AG04449 (cell line): ENCODE results near the gene CFAP299.

Source experiments
- CTCF ChIA-PET: fragments of 350-600 bp; formaldehyde crosslinking; extraction: SDS; loops from one replicate; lab custom pipeline; 2021; ENCODE audit warnings: antibody characterized with exemption; lab: Yijun Ruan, JAX
- POLR2A ChIA-PET: fragments of 400-600, 350-600 bp; formaldehyde crosslinking; extraction: SDS; loops from one replicate; lab custom pipeline; 2020; ENCODE audit warnings: antibody characterized with exemption, inconsistent platforms; lab: Yijun Ruan, JAX
- DNase-seq: peaks from one replicate; pipeline ENCODE4 v3.0.0-alpha.2; 2010; ENCODE audit warnings: low read depth, low spot score
- H3K4me3 ChIP-seq: 2 replicates; pipeline ENCODE4 v1.5.1; 2011; ENCODE audit warnings: low read depth, mild to moderate bottlenecking, control low read depth, low read length
- CTCF ChIP-seq: IDR thresholded peaks from one replicate; pipeline ENCODE4 v1.5.1; 2011; ENCODE audit warnings: mild to moderate bottlenecking, moderate library complexity, low read length, control low read depth, inconsistent platforms; ENCODE audit not compliant: insufficient read depth; ENCODE audit errors: missing control alignments

CFAP299 gene

GRCh38 chr4:80560337-80560736 lies 224.8 kb downstream of the CFAP299 start:
- DNase-seq, result no peak
- ChIA-PET POLR2A (no interaction called here), CTCF (no interaction called here)
- TF ChIP-seq CTCF, result no peak
- H3K4me3 ChIP-seq, result no peak overlapping the region

GRCh38 chr4:80566203-80566872 lies 230.8 kb downstream of the CFAP299 start:
- CTCF ChIA-PET, result no interaction called here
- DNase-seq, result no peak
- no peak overlapping the region for H3K4me3 ChIP-seq
- POLR2A ChIA-PET, result no interaction called here
- TF ChIP-seq CTCF, result no peak

- CTCF ChIA-PET, result no interaction called here
- DNase-seq, result no peak
- POLR2A ChIA-PET, result no interaction called here
- H3K4me3 ChIP-seq, result no peak overlapping the region
- no peak for TF ChIP-seq CTCF
Measured at GRCh38 chr4:80568891-80569290, 233.4 kb downstream of the CFAP299 start.

GRCh38 chr4:80576796-80577195 lies 241.3 kb downstream of the CFAP299 start:
- no peak overlapping the region for H3K4me3 ChIP-seq
- no peak for DNase-seq
- ChIA-PET POLR2A (no interaction called here), CTCF (interaction anchor here (0.7 kb wide), 1 partner anchor 79 kb away, joined by 3 read pairs; no protein-coding TSS in a partner anchor)
- no peak for TF ChIP-seq CTCF

GRCh38 chr4:80578001-80578400 lies 242.5 kb downstream of the CFAP299 start:
- TF ChIP-seq CTCF, result no peak
- DNase-seq, result no peak
- ChIA-PET POLR2A (no interaction called here), CTCF (no interaction called here)
- no peak overlapping the region for H3K4me3 ChIP-seq

GRCh38 chr4:80585542-80585941 lies 250.0 kb downstream of the CFAP299 start:
- POLR2A ChIA-PET, result no interaction called here
- no peak overlapping the region for H3K4me3 ChIP-seq
- DNase-seq, result no peak
- no peak for TF ChIP-seq CTCF
- CTCF ChIA-PET, result no interaction called here
